Stimulated activated CD8-positive, alpha-beta memory T cell treated with anti-CD3 and anti-CD28 coated beads, Interleukin-7, amount 100 ng/mL, for 1 hour (primary cell): ENCODE measurements around the gene SLC43A3.
A peak's percentile ranks its signal among the peaks of the same experiment; 100 is the strongest.

Source experiments
- DNase-seq, 2 donors: peaks; one replicate each; pipeline ENCODE4 v3.0.0-alpha.2; 2020; ENCODE audit warnings: low read depth in 2 of 2

Gene SLC43A3

DNA sequence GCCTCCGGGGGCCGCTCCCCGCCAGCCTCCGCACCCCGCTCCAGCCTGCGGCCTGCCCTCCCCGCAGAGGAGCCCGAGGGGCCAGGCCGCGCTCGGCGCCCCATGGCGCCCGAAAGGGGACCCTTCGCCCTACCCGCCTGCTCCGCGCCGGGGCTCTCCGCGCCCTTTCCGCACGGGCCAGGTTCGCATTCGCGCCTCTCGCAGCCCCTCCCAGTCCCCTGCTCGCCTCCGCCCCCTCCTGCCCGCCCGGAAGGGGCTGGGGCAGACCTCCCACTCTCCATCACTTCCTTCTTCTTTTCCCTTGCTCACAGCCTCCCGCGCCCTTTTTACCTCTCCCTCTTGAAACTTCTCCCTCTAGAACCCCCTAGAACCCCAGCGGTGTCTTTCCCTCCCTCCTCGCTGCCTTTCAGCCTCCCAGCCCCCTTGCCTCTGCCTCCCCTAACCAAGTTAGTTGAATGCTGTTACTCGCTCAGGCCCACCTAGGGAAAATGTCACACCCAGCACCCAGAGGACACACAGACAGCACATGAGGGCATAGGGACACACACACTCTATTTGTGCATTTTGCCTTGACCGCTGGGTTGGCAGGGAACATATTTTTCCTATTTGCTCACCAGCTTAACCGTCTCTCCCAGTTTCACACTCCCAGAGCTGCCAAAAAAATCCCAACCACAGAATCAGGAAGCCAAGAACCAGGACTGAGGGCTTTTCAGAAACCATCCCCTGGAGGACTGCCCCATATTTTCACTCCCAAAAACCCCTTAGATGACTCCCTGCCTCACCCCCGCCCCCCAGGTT, at the start of gene SLC43A3:
Gene SLC43A3, minus strand, starts transcription at position 193 of the 798 bp plus-strand sequence. CDS start 949 bp downstream, outside the sequence.
- DNase-seq = peak; percentile 26 to 34

- no peak for DNase-seq
Observed at GRCh38 chr11:57476047-57476756, 49.3 kb upstream of the SLC43A3 start.

DNA sequence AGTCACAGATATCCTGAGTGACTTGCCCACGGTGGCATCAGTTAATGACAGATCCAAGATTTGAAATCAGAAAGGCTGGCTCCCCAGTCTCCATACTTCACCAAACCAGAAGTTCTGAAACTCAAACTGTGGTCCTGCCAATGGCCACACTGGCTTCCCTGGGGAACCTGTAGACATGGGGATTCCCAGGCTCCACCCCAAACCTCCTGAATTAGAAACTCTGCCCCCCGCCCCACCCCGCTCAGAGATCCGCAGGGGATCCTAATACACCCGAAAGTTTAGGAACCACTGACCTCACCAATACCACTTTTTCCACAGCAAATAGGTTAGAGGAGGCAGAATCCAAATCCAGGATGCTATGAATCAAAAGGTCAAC, 48.7 kb upstream of the SLC43A3 start:
- no peak for DNase-seq

DNA sequence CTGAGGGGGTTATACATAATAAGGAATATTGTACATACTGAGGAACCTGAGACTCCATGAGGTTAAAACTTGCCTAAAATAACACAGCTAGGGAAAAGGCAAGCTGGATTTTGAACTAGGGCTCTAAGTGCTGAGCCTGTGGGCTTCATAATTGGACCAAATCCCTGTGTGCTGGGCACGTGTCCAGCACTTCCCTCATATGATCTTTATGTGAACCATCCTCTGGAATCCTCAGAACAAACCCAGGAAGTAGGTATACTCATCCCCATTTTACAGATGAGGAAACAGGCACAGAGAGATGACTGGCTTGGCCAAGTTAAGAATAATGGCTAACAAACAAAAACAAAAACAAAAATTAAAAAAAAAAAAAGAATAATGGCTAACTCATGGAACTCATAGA, 48.3 kb upstream of the SLC43A3 start:
- no peak for DNase-seq

GRCh38 chr11:57474803-57475115, 47.8 kb upstream of the SLC43A3 start:
- no peak for DNase-seq

DNA sequence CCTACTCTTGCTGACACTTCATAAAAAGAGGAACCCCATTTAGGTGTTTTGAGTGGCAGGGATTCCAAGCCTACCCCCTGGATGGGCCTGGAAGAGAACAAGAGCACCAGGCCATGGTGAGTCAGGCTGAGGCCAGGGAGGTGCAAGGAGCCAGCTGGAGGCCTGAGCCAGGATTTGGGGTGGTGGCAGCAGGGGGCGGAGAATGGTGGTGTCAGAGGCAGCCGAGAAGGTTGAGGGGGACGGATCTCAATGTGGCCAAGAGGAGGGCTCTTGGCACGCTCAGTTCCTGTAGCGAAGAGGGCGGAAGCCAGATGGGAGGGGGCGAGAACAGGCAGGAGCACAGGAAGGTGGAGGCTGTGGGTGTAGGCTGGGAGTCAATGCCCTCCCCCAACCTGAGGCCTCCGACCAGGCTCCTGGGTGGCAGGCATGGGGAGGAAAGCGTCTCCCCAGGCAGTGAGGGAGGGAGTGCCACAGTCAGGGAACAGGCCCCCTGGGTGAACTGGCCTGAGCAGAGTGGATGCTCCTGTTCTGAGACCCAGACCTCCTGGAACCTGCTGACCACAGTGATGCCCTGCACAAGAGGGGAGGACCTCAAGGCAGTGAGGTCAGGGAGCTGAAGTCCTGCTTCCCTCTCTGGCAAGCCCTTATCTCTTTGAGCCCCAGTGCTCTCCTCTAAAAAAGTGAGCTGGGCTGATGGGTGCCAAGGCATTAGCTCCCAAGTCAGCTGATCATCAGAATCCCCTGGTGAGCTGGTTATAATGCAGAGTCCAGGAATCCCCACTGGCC, 47.3 kb upstream of the SLC43A3 start:
- DNase-seq = no peak

GRCh38 chr11:57473285-57473841, 46.4 kb upstream of the SLC43A3 start:
- no peak for DNase-seq

DNA sequence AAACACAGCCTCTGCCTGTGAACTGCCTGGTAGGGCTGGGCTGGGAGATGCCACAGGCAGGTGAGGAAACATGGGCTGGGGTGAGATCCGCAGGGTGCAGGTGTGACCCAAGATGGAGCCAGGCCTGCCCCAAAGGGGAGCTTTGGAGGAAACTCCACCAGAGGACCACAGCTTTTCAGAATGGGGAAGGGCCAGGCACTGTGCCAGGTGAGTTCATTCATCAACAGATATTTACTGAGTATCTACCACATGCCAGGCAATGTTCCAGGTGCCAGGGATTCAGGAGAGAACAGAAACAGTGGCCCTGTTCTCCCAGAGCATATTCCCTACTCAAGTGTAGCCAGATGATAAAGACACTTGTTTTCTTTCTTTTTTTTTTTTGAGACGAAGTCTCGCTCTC, 44.6 kb upstream of the SLC43A3 start:
- DNase-seq = no peak

DNA sequence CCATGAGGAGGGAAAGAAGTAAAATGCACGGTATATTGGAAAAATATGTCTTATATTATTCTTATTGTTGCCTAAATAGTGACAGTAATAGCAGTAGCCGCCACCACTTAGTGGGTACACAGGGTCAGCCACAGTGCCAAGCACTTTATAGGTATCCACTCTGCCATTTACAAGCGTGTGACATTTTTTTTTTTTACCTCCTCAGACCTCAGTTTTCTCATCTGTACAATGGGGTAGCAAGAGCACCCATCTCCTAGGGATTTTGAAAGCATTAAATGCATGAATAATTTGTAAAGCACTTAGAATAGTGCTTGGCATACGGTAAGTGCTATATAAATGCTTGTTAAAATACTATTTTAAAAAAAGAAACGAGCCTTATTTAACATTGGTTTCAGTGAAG, 42.3 kb upstream of the SLC43A3 start:
- no peak for DNase-seq

- no peak for DNase-seq
Observed at GRCh38 chr11:57468276-57468675, 41.4 kb upstream of the SLC43A3 start.

DNA sequence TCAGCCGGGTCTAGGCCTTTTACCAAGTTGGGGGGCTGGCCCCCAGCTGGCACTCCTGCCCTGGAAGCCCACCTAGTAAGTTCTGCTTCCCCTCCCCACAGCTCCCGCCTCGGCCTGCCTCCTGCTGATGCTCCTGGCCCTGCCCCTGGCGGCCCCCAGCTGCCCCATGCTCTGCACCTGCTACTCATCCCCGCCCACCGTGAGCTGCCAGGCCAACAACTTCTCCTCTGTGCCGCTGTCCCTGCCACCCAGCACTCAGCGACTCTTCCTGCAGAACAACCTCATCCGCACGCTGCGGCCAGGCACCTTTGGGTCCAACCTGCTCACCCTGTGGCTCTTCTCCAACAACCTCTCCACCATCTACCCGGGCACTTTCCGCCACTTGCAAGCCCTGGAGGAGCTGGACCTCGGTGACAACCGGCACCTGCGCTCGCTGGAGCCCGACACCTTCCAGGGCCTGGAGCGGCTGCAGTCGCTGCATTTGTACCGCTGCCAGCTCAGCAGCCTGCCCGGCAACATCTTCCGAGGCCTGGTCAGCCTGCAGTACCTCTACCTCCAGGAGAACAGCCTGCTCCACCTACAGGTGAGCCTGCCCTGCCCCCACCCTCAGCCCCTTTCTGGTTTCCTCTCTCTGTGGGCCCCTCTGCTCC, 40.7 kb upstream of the SLC43A3 start:
- no peak for DNase-seq

GRCh38 chr11:57466680-57467079, 39.8 kb upstream of the SLC43A3 start:
- DNase-seq = no peak

GRCh38 chr11:57464539-57465181, 37.7 kb upstream of the SLC43A3 start:
- no peak for DNase-seq

DNA sequence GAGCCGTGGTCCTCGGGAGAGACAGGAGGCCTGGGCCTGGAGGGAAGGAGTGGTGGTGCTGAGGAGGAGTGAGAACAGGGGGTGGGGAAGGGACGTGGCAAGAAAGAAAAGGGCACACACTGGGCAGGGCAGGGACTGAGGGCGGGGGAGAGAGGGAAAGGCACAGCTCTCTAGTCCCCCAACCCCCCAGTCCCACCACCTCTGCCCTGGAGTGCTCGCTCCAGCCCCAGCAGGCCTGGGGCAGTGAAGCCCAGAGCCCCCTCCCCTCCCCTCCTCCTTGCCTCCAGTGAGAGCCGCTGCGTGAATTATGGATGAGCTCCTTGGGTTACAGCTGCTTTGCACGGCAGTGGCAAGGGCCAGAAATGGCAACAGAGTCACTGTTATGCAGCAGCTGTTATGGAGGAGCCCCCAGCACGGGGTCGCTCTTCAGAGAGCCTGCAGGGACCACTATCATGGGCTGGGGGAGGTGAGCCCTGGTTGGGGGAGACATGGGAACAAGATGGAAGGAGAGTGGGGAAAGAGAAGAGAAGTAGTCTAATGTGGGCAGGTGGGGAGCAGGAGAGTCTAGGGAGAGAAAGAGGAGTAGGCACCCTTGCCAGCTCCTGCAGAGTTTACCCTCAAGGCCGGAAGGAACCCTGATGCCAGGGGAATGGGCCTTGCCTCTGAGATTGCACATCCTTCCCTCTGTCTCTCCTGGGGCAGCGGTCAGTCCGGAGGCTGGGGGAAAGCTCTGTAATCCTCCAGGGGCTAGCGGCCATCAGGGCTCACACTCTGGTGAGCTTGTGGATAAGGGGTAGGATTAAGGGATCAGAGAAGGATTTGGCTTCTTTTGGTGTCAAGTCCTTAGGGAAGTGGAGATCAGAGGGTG, 37.0 kb upstream of the SLC43A3 start:
- DNase-seq = no peak

DNA sequence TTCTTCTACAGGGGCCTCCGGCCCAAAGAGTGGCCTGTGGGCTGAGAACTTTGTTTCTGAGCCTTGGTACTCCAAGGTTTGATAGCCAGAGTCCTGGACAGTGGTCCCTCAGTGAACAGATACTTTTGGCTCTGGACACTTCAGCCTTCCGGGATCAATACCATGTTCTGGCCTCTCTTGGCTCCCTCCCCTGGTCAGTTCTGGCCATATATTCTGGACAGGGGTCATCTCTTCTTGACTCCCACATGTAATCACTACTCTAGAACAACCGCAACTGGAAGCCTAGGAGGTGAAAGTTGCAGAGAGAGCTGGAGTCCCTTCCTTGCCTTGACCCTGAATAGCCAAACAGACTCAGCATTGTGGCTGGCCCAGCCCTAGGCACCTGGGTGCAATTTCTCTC, 35.7 kb upstream of the SLC43A3 start:
- DNase-seq = no peak

GRCh38 chr11:57461841-57462489, 35.0 kb upstream of the SLC43A3 start:
- no peak for DNase-seq

GRCh38 chr11:57460758-57461749, 34.1 kb upstream of the SLC43A3 start:
- DNase-seq = no peak

DNA sequence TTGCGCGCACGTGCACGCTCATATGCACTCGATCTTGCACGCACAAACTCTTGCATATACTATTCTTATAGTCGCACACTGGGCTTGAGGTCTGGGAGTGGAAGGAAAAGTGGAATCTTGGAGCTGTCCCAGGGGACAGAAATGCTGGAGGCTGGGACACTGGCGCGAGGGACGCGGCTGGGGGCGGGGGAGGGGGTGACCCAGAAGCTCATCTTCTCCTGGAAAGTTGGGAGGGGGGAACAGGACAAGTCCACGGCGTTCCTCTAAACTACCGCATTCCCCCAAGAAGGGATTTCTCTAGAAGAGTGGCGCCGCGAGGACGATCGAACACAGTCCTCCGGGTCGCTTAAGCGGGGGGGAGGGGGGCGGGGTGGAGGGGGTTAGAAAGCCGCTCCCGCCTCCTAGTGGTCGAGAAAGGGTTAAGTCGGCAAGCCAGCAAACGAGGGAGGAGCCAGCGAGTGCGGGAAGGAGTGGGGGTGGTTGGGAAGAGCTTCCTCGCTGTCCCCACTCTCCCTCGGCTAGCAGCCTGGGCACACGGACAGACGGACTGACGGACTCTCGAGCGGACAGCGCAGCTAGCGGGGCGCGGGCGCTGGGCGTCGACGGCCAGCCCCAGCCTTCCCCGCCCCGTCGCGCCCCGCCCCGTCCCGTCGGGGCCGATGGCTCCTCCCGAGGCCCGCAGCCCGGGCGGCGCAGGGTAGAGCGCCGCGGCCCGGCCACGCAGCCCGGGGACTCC, 33.3 kb upstream of the SLC43A3 start, which contains the start of gene RTN4RL2:
Gene RTN4RL2, plus strand, starts transcription at position 507 of the 736 bp plus-strand sequence. CDS start 338 bp downstream, outside the sequence.
- no peak for DNase-seq
